GM21723 (cell line): ENCODE data around the gene KPNA1.
"Not testable (repeated sequence)": the region's sequence is repeated elsewhere in the genome, so short reads cannot be mapped to it uniquely, and the experiment has no call there.

Experiments
- ATAC-seq: cut with Tn5 transposase; IDR thresholded peaks from one replicate; pipeline ENCODE4 v1.9.1; 2021; ENCODE audit warnings: mild to moderate bottlenecking, moderate library complexity; ENCODE audit not compliant: unreplicated experiment

KPNA1 gene

GRCh38 chr3:122523317-122523716 is 8.6 kb upstream of the KPNA1 start:
- ATAC-seq, result no peak

- ATAC-seq, result no peak
Observed at GRCh38 chr3:122520861-122521260, 6.1 kb upstream of the KPNA1 start.

GRCh38 chr3:122519693-122520092 is 5.0 kb upstream of the KPNA1 start:
- ATAC-seq, result no peak

- ATAC-seq, result no peak
Observed at GRCh38 chr3:122516846-122517360, 2.2 kb upstream of the KPNA1 start.

GRCh38 chr3:122515870-122516269 is 1.1 kb upstream of the KPNA1 start:
- ATAC-seq, result no peak

- ATAC-seq, result no peak
Observed at GRCh38 chr3:122515020-122515468, 305 bp upstream of the KPNA1 start.

- ATAC-seq, result no peak
Observed at GRCh38 chr3:122513386-122514122, 1.2 kb downstream of the KPNA1 start.

- no peak for ATAC-seq
Observed at GRCh38 chr3:122512284-122512683, 2.5 kb downstream of the KPNA1 start.

- no peak for ATAC-seq
Observed at GRCh38 chr3:122510878-122511535, 3.7 kb downstream of the KPNA1 start.

GRCh38 chr3:122508944-122509343 is 5.8 kb downstream of the KPNA1 start:
- not testable (repeated sequence) for ATAC-seq

- no peak for ATAC-seq
Observed at GRCh38 chr3:122508135-122508914, 6.4 kb downstream of the KPNA1 start.

GRCh38 chr3:122506450-122506849 is 8.3 kb downstream of the KPNA1 start:
- no peak for ATAC-seq

GRCh38 chr3:122505676-122506075 is 9.1 kb downstream of the KPNA1 start:
- ATAC-seq, result no peak

GRCh38 chr3:122502941-122503340 is 11.8 kb downstream of the KPNA1 start:
- no peak for ATAC-seq

GRCh38 chr3:122502139-122502538 is 12.6 kb downstream of the KPNA1 start:
- ATAC-seq, result no peak

- not testable (repeated sequence) for ATAC-seq
Observed at GRCh38 chr3:122500964-122501363, 13.8 kb downstream of the KPNA1 start.

- ATAC-seq, result no peak
Observed at GRCh38 chr3:122498152-122498551, 16.6 kb downstream of the KPNA1 start.

- peak; percentile 84 for ATAC-seq
Observed at GRCh38 chr3:122497425-122497824, 17.3 kb downstream of the KPNA1 start.

- no peak for ATAC-seq
Observed at GRCh38 chr3:122496508-122496907, 18.2 kb downstream of the KPNA1 start.

GRCh38 chr3:122493296-122493695 is 21.4 kb downstream of the KPNA1 start:
- no peak for ATAC-seq

GRCh38 chr3:122488262-122488973 is 26.3 kb downstream of the KPNA1 start:
- ATAC-seq, result no peak
